IMR-90 (cell line): ENCODE data around the gene ADGRV1. TPM values are rescaled to one million over a fixed set of nuclear protein-coding genes. Genes with fewer than 3 reads are reported as not detected.

ENCODE experiments used
- ATAC-seq: fragments of 200-7000 bp; cut with Tn5 transposase; 2 replicates; pipeline ENCODE4 v1.9.1; 2020; ENCODE audit warnings: low read depth, mild to moderate bottlenecking, moderate library complexity
- BruUV-seq: library from RNA; stranded (reverse); fragments of 400-500 nt; replicated peaks from 2 replicates; lab custom pipeline; 2021; lab: Mats Ljungman, UMichigan
- CTCF ChIA-PET: fragments of 300-600 bp; formaldehyde crosslinking; extraction: SDS; loops from one replicate; lab custom pipeline; 2021; ENCODE audit warnings: antibody characterized with exemption; lab: Yijun Ruan, JAX
- POLR2A ChIA-PET: fragments of 300-600 bp; sonication (Branson Sonifier 250); formaldehyde crosslinking; loops from one replicate; lab custom pipeline; 2022; ENCODE audit warnings: antibody characterized with exemption; ENCODE audit not compliant: unreplicated experiment; lab: Charles Lee
- DNase-seq: peaks from one replicate; pipeline ENCODE4 v3.0.0; 2013
- H2AFZ ChIP-seq: replicated peaks from 2 replicates; pipeline ENCODE3; 2013; ENCODE audit warnings: low read length, mild to moderate bottlenecking; ENCODE audit not compliant: poor library complexity
- H2AK5ac ChIP-seq: 2 replicates; pipeline ENCODE4 v1.6.1; 2013; ENCODE audit warnings: low read depth, low read length, inconsistent platforms
- H2AK9ac ChIP-seq: replicated peaks from 2 replicates; pipeline ENCODE3; 2013; ENCODE audit warnings: mild to moderate bottlenecking, low read depth, low read length, moderate library complexity; ENCODE audit not compliant: poor library complexity
- H2BK120ac ChIP-seq: 2 replicates; pipeline ENCODE4 v1.6.1; 2013; ENCODE audit warnings: low read depth, low read length, inconsistent platforms
- H2BK15ac ChIP-seq: 3 replicates; pipeline ENCODE4 v1.6.1; 2013; ENCODE audit warnings: low read depth, low read length, inconsistent platforms
- H2BK20ac ChIP-seq: 2 replicates; pipeline ENCODE4 v1.6.1; 2013; ENCODE audit warnings: low read depth, mild to moderate bottlenecking, inconsistent platforms, low read length, moderate library complexity
- H2BK5ac ChIP-seq: 2 replicates; pipeline ENCODE4 v1.6.1; 2013; ENCODE audit warnings: mild to moderate bottlenecking, low read depth, low read length, inconsistent platforms; ENCODE audit not compliant: poor library complexity, severe bottlenecking
- H3K14ac ChIP-seq: replicated peaks from 2 replicates; pipeline ENCODE4 v1.6.1; 2013; ENCODE audit warnings: low read depth, low read length, inconsistent platforms
- H3K18ac ChIP-seq: 2 replicates; pipeline ENCODE4 v1.6.1; 2013; ENCODE audit warnings: low read depth, low read length, control low read depth
- H3K23ac ChIP-seq: 2 replicates; pipeline ENCODE4 v1.6.1; 2013; ENCODE audit warnings: low read depth, low read length, inconsistent platforms
- H3K27ac ChIP-seq: 2 replicates; pipeline ENCODE4 v1.5.1; 2013; ENCODE audit warnings: mild to moderate bottlenecking, control low read depth, low read length; ENCODE audit not compliant: insufficient read depth
- H3K27me3 ChIP-seq: 2 replicates; pipeline ENCODE4 v1.6.1; 2013; ENCODE audit warnings: low read length; ENCODE audit not compliant: control insufficient read depth, insufficient read depth
- H3K36me3 ChIP-seq: 2 replicates; pipeline ENCODE4 v1.6.1; 2013; ENCODE audit warnings: low read length, mixed read lengths; ENCODE audit not compliant: control insufficient read depth, insufficient read depth
- H3K4ac ChIP-seq: 2 replicates; pipeline ENCODE4 v1.6.1; 2013; ENCODE audit warnings: low read depth, low read length, inconsistent platforms
- H3K4me1 ChIP-seq: 2 replicates; pipeline ENCODE4 v1.6.1; 2013; ENCODE audit warnings: low read length, mixed read lengths; ENCODE audit not compliant: control insufficient read depth, insufficient read depth
- H3K4me2 ChIP-seq: 2 replicates; pipeline ENCODE4 v1.6.1; 2013; ENCODE audit warnings: low read depth, mild to moderate bottlenecking, control low read depth, low read length, moderate library complexity
- H3K4me3 ChIP-seq: 2 replicates; pipeline ENCODE4 v1.5.1; 2013; ENCODE audit warnings: low read depth, mild to moderate bottlenecking, control low read depth, low read length, moderate library complexity; ENCODE audit not compliant: insufficient read depth
- H3K56ac ChIP-seq: 2 replicates; pipeline ENCODE4 v1.6.1; 2013; ENCODE audit warnings: low read length, inconsistent platforms; ENCODE audit not compliant: insufficient read depth; ENCODE audit errors: extremely low read depth
- H3K79me1 ChIP-seq, 2 experiments: 2 replicates each; pipeline ENCODE4 v1.6.1; 2013; ENCODE audit warnings: low read length in 2 of 2, inconsistent platforms in 1 of 2, low read depth in 1 of 2
- H3K9ac ChIP-seq: 2 replicates; pipeline ENCODE4 v1.6.1; 2013; ENCODE audit warnings: low read depth, low read length, control low read depth
- H3K9me1 ChIP-seq: 2 replicates; pipeline ENCODE4 v1.6.1; 2013; ENCODE audit warnings: low read length, inconsistent platforms; ENCODE audit not compliant: insufficient read depth
- H3K9me3 ChIP-seq: 2 replicates; pipeline ENCODE4 v1.6.1; 2013; ENCODE audit warnings: low read length; ENCODE audit not compliant: control insufficient read depth, insufficient read depth
- H4K20me1 ChIP-seq: 2 replicates; pipeline ENCODE4 v1.6.1; 2013; ENCODE audit warnings: low read length, inconsistent platforms; ENCODE audit not compliant: insufficient read depth
- H4K5ac ChIP-seq: 2 replicates; pipeline ENCODE4 v1.6.1; 2013; ENCODE audit warnings: mild to moderate bottlenecking, low read depth, low read length, control low read depth
- H4K8ac ChIP-seq, 2 experiments: 2 replicates each; pipeline ENCODE4 v1.6.1; 2013; ENCODE audit warnings: low read depth in 2 of 2, low read length in 2 of 2, control low read depth in 1 of 2, inconsistent platforms in 1 of 2
- H4K91ac ChIP-seq: 2 replicates; pipeline ENCODE4 v1.6.1; 2013; ENCODE audit warnings: low read depth, low read length, inconsistent platforms; ENCODE audit not compliant: insufficient read depth
- BHLHE40 ChIP-seq: fragments of 150-350 bp; IDR thresholded peaks from 2 replicates; pipeline ENCODE4 v1.6.1; 2016; ENCODE audit warnings: mild to moderate bottlenecking, low read depth, low read length
- CEBPB ChIP-seq: IDR thresholded peaks from 2 replicates; pipeline ENCODE4 v1.6.1; 2012; ENCODE audit warnings: low read depth, low read length, improper control_type of control experiment
- CHD1 ChIP-seq: IDR thresholded peaks from 2 replicates; pipeline ENCODE4 v1.6.1; 2012; ENCODE audit warnings: low read depth, low read length, improper control_type of control experiment
- ELK1 ChIP-seq: fragments of 150-350 bp; IDR thresholded peaks from 2 replicates; pipeline ENCODE4 v1.6.1; 2016; ENCODE audit warnings: low read depth, mild to moderate bottlenecking, low read length, moderate library complexity, borderline replicate concordance
- FOS ChIP-seq: fragments of 150-350 bp; IDR thresholded peaks from 2 replicates; pipeline ENCODE4 v1.6.1; 2016; ENCODE audit warnings: low read depth, low read length
- MAFK ChIP-seq: IDR thresholded peaks from 2 replicates; pipeline ENCODE4 v1.6.1; 2012; ENCODE audit warnings: low read depth, low read length, improper control_type of control experiment
- MAZ ChIP-seq: IDR thresholded peaks from 2 replicates; pipeline ENCODE4 v1.6.1; 2012; ENCODE audit warnings: low read depth, mild to moderate bottlenecking, low read length, improper control_type of control experiment, moderate library complexity, borderline replicate concordance
- MXI1 ChIP-seq: IDR thresholded peaks from 2 replicates; pipeline ENCODE4 v1.6.1; 2012; ENCODE audit warnings: low read depth, mild to moderate bottlenecking, low read length, moderate library complexity, borderline replicate concordance
- NFE2L2 ChIP-seq: fragments of 150-350 bp; IDR thresholded peaks from 2 replicates; pipeline ENCODE4 v1.6.1; 2016; ENCODE audit warnings: low read depth, mild to moderate bottlenecking, low read length
- POLR2A ChIP-seq: IDR thresholded peaks from 2 replicates; pipeline ENCODE4 v1.6.1; 2012; ENCODE audit warnings: mild to moderate bottlenecking, low read depth, low read length
- RCOR1 ChIP-seq: IDR thresholded peaks from 2 replicates; pipeline ENCODE4 v1.6.1; 2012; ENCODE audit warnings: mild to moderate bottlenecking, low read length, improper control_type of control experiment; ENCODE audit not compliant: insufficient replicate concordance
- RFX5 ChIP-seq: IDR thresholded peaks from 2 replicates; pipeline ENCODE4 v1.8.0; 2012; ENCODE audit warnings: low read depth, mild to moderate bottlenecking, low read length, moderate library complexity
- USF2 ChIP-seq: fragments of 150-350 bp; IDR thresholded peaks from 2 replicates; pipeline ENCODE4 v1.6.1; 2017; ENCODE audit warnings: mild to moderate bottlenecking, antibody characterized with exemption, low read length, low read depth
- WGBS, 2 experiments: methylation state at CpG; one replicate each; pipeline versions ENCODE4 v1.1.5 to v1.1.7; 2013; ENCODE audit warnings: missing lambda C conversion rate in 2 of 2; ENCODE audit not compliant: insufficient read length in 1 of 2; ENCODE audit errors: extremely low coverage in 2 of 2; 5-methylcytosine and 5-hydroxymethylcytosine counted together
- dilution Hi-C: fragments of 300-500 bp; cut with HindIII; formaldehyde crosslinking; loops from one replicate; pipeline ENCODE4 v1.14.3; 2018; ENCODE audit warnings: low sequenced_read_pairs; ENCODE audit not compliant: unreplicated experiment
- in situ Hi-C: fragments of 300-500 bp; cut with MboI; formaldehyde crosslinking; loops from 3 replicates; pipeline ENCODE4 v1.14.3; 2019; ENCODE audit warnings: low sequenced_read_pairs, inconsistent platforms, mixed read lengths
- intact Hi-C: fragments of 100-400 bp; cut with micrococcal nuclease; formaldehyde crosslinking; loops from 2 replicates; pipeline ENCODE4 v1.10.0; 2022
- polyA plus RNA-seq, 3 experiments: library from polyadenylated mRNA; depleted of rRNA; stranded (reverse); fragments of >200 nt; gene quantifications; 2 replicates each; pipeline ENCODE4 v1.2.3, GENCODE V29; 2012; ENCODE audit warnings: low replicate concordance in 1 of 3
- total RNA-seq: library from RNA; depleted of rRNA; stranded (reverse); fragments of >200 nt; gene quantifications from 2 replicates; pipeline ENCODE4 v1.2.3, GENCODE V29; 2012
- TF ChIP-seq, protein P1 (sequence below): conservative IDR thresholded peaks from 2 replicates; pipeline ENCODE4 v1.5.1; 2012; ENCODE audit warnings: mild to moderate bottlenecking, low read depth, low read length, improper control_type of control experiment

ADGRV1 gene
- total and polyA plus RNA-seq, 2 of the 4 experiments (the other 2 are of a cell fraction), result under 0.01 TPM; not detected in 1

GRCh38 chr5:90675222-90675621 lies 116.6 kb downstream of the ADGRV1 start:
- no peak overlapping the region for H2AFZ ChIP-seq
- dilution Hi-C loops, result no loop called here
- no peaks in the 10 kb centered on the region for H3K9me1 ChIP-seq
- H3K18ac ChIP-seq, result no peak overlapping the region
- WGBS, 2 experiments, result 40% methylated on average over 2 of the region's 8 CpGs; no CpG with 5 or more reads in 1 of the 2 experiments
- intact Hi-C loops, result no loop called here
- H3K56ac ChIP-seq, result no peak overlapping the region
- no peak overlapping the region for H3K4ac ChIP-seq
- no peak overlapping the region for H4K8ac ChIP-seq
- H4K91ac ChIP-seq, result no peak overlapping the region
- H3K27ac ChIP-seq, result no peak overlapping the region
- ATAC-seq (no peak), DNase-seq (no peak)
- in situ Hi-C loops, result no loop called here
- H3K4me1 ChIP-seq, result no peaks in the 10 kb centered on the region
- no peaks in the 10 kb centered on the region for H3K79me1 ChIP-seq
- H2BK20ac ChIP-seq, result no peak overlapping the region
- no peaks in the 10 kb centered on the region for H3K36me3 ChIP-seq
- H3K9me3 ChIP-seq, result no peaks in the 10 kb centered on the region
- H2BK5ac ChIP-seq, result no peak overlapping the region
- H3K27me3 ChIP-seq, result no peaks in the 10 kb centered on the region
- H3K9ac ChIP-seq, result no peak overlapping the region
- H3K23ac ChIP-seq, result no peak overlapping the region
- H4K5ac ChIP-seq, result no peak overlapping the region
- no peak overlapping the region for H2BK15ac ChIP-seq
- no peak overlapping the region for H3K4me3 ChIP-seq
- H4K20me1 ChIP-seq, result no peaks in the 10 kb centered on the region
- ChIA-PET POLR2A (no interaction called here), CTCF (no interaction called here)
- H3K4me2 ChIP-seq, result no peak overlapping the region
- H3K14ac ChIP-seq, result no peak overlapping the region
- no peak overlapping the region for H2AK5ac ChIP-seq
- TF ChIP-seq CEBPB (no peak), ELK1 (no peak), FOS (no peak), POLR2A (no peak), MAZ (no peak), BHLHE40 (no peak), MXI1 (no peak), MAFK (no peak), NFE2L2 (no peak), RCOR1 (no peak), RFX5 (no peak), CHD1 (no peak), USF2 (no peak)
- TF ChIP-seq, protein P1, sequence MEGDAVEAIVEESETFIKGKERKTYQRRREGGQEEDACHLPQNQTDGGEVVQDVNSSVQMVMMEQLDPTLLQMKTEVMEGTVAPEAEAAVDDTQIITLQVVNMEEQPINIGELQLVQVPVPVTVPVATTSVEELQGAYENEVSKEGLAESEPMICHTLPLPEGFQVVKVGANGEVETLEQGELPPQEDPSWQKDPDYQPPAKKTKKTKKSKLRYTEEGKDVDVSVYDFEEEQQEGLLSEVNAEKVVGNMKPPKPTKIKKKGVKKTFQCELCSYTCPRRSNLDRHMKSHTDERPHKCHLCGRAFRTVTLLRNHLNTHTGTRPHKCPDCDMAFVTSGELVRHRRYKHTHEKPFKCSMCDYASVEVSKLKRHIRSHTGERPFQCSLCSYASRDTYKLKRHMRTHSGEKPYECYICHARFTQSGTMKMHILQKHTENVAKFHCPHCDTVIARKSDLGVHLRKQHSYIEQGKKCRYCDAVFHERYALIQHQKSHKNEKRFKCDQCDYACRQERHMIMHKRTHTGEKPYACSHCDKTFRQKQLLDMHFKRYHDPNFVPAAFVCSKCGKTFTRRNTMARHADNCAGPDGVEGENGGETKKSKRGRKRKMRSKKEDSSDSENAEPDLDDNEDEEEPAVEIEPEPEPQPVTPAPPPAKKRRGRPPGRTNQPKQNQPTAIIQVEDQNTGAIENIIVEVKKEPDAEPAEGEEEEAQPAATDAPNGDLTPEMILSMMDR, result no peak
- no peak overlapping the region for H2BK120ac ChIP-seq
- no TSS peak for BruUV-seq
- no peak overlapping the region for H2AK9ac ChIP-seq
